K562 (cell line): ENCODE results near the gene DNAH1. TPM values are rescaled to one million over a fixed set of nuclear protein-coding genes. Genes with fewer than 3 reads are reported as not detected.

Source experiments
- ATAC-seq: fragments of 200-7000 bp; cut with Tn5 transposase; 3 replicates; pipeline ENCODE4 v1.9.1; 2020; ENCODE audit warnings: moderate library complexity
- BruUV-seq: library from RNA; stranded (reverse); fragments of 400-500 nt; replicated peaks from 2 replicates; lab custom pipeline; 2021; lab: Mats Ljungman, UMichigan
- CTCF ChIA-PET: fragments of 300-600 bp; formaldehyde crosslinking; extraction: SDS; loops from one replicate; lab custom pipeline; 2021; ENCODE audit warnings: low intra/inter-chr PET ratio; lab: Yijun Ruan, JAX
- POLR2A ChIA-PET: fragments of 300-600, 350-650 bp; sonication (Branson Sonifier 250); formaldehyde crosslinking; extraction: SDS; loops from one replicate; lab custom pipeline; 2021; ENCODE audit warnings: antibody characterized with exemption, inconsistent platforms; lab: Yijun Ruan, JAX
- DNase-seq, 4 experiments: peaks; one replicate each; pipeline versions ENCODE4 v3.0.0 to v3.0.0-alpha.2; 2011 to 2018; ENCODE audit warnings: low spot score in 3 of 4, mixed read lengths in 3 of 4; ENCODE audit errors: extremely low read depth in 1 of 4
- FAIRE-seq: peaks from 2 replicates; lab custom pipeline; 2011; peaks lifted over from hg19 to GRCh38; lab: Jason Lieb, UNC
- H2AFZ ChIP-seq: 2 replicates; pipeline ENCODE4 v1.6.0; 2011; ENCODE audit warnings: low read depth, low read length, control low read depth, inconsistent platforms
- H3K27ac ChIP-seq: fragments of 200-600 bp; 3 replicates; pipeline ENCODE4 v1.8.0; 2011; ENCODE audit warnings: low read depth, mild to moderate bottlenecking, control low read depth, inconsistent platforms, low read length, moderate library complexity, mixed read lengths; ENCODE audit errors: extremely low read depth
- H3K27me3 ChIP-seq, 2 experiments: fragments of 300-600 bp in 1 of 2; 2 replicates in 1 of 2; 3 replicates in 1 of 2; pipeline versions ENCODE4 v1.6.0 to v1.8.0; 2011; ENCODE audit warnings: inconsistent platforms in 2 of 2, low read length in 2 of 2, mild to moderate bottlenecking in 1 of 2, mixed read lengths in 1 of 2, moderate library complexity in 1 of 2; ENCODE audit not compliant: control insufficient read depth in 2 of 2, insufficient read depth in 2 of 2
- H3K36me3 ChIP-seq: fragments of 300-600 bp; 3 replicates; pipeline ENCODE4 v1.8.0; 2011; ENCODE audit warnings: mild to moderate bottlenecking, low read length, inconsistent platforms; ENCODE audit not compliant: control insufficient read depth, insufficient read depth
- H3K4me1 ChIP-seq, 2 experiments: fragments of 200-600 bp in 1 of 2; replicated peaks in 1 of 2; 2 replicates in 1 of 2; 3 replicates in 1 of 2; pipeline versions ENCODE4 v1.5.1 to v1.8.0; 2011; ENCODE audit warnings: inconsistent platforms in 2 of 2, low read length in 2 of 2, mild to moderate bottlenecking in 1 of 2, mixed read lengths in 1 of 2, moderate library complexity in 1 of 2; ENCODE audit not compliant: control insufficient read depth in 2 of 2, insufficient read depth in 2 of 2
- H3K4me2 ChIP-seq: 2 replicates; pipeline ENCODE4 v1.6.1; 2011; ENCODE audit warnings: low read length, control low read depth, inconsistent platforms, mixed read lengths; ENCODE audit not compliant: insufficient read depth
- H3K4me3 ChIP-seq: fragments of 200-600 bp; sonication (generic), shearing (Covaris generic); 2 replicates; pipeline ENCODE4 v1.5.1; 2016; ENCODE audit warnings: control low read depth, inconsistent platforms
- H3K79me2 ChIP-seq: fragments of 200-600 bp; 3 replicates; pipeline ENCODE4 v1.8.0; 2011; ENCODE audit warnings: low read length, inconsistent platforms; ENCODE audit not compliant: control insufficient read depth, insufficient read depth
- H3K9ac ChIP-seq, 2 experiments: 2 replicates each; pipeline versions ENCODE4 v1.6.0 to v1.6.1; 2011; ENCODE audit warnings: low read depth in 2 of 2, low read length in 2 of 2, control low read depth in 1 of 2, inconsistent platforms in 1 of 2, mild to moderate bottlenecking in 1 of 2, mixed read lengths in 1 of 2; ENCODE audit not compliant: insufficient read depth in 1 of 2
- H3K9me1 ChIP-seq: one replicate; pipeline ENCODE4 v1.6.0; 2011; ENCODE audit warnings: inconsistent platforms, mild to moderate bottlenecking, low read length, moderate library complexity; ENCODE audit not compliant: control insufficient read depth, insufficient read depth
- H3K9me3 ChIP-seq: replicated peaks from 2 replicates; pipeline ENCODE4 v1.5.1; 2011; ENCODE audit warnings: low read depth, low read length, inconsistent platforms; ENCODE audit not compliant: control insufficient read depth, insufficient read depth
- H4K20me1 ChIP-seq: replicated peaks from 2 replicates; pipeline ENCODE4 v1.6.1; 2011; ENCODE audit warnings: low read length, inconsistent platforms, mixed read lengths; ENCODE audit not compliant: control insufficient read depth, insufficient read depth
- HCFC1 ChIP-seq: IDR thresholded peaks from 2 replicates; pipeline ENCODE4 v1.6.1; 2012; ENCODE audit warnings: low read depth, low read length, improper control_type of control experiment
- KAT8 ChIP-seq: fragments of 450-650 bp; IDR thresholded peaks from 2 replicates; pipeline ENCODE4 v1.6.1; 2016; ENCODE audit warnings: low read depth, mild to moderate bottlenecking
- RBM25 ChIP-seq: fragments of 200-400 bp; formaldehyde crosslinking; IDR thresholded peaks from 2 replicates; pipeline ENCODE4 v1.6.1; 2018; ENCODE audit warnings: low read length, low read depth, moderate library complexity; ENCODE audit not compliant: severe bottlenecking
- SNRNP70 ChIP-seq: fragments of 200-400 bp; formaldehyde crosslinking; optimal IDR thresholded peaks from 2 replicates; pipeline ENCODE3; 2017; ENCODE audit warnings: low read depth, low read length
- WGBS: fragments of 100-300 bp; shearing (Covaris generic); methylation state at CpG from one replicate; pipeline ENCODE4 v1.1.6; 2016; ENCODE audit warnings: low coverage, mixed read lengths; ENCODE audit not compliant: insufficient coverage; ENCODE audit errors: missing lambda C conversion rate; 5-methylcytosine and 5-hydroxymethylcytosine counted together
- in situ Hi-C: fragments of 300-500 bp; cut with MboI; formaldehyde crosslinking; loops from 4 replicates; pipeline ENCODE4 v1.15.0; 2018; ENCODE audit warnings: inconsistent platforms, mixed read lengths
- intact Hi-C: fragments of 100-400 bp; cut with micrococcal nuclease; formaldehyde crosslinking; loops from 2 replicates; pipeline ENCODE4 v1.14.2; 2022
- polyA plus RNA-seq, 8 experiments: library from polyadenylated mRNA; depleted of rRNA in 4 of 8; stranded (reverse) in 5 of 8; unstranded in 3 of 8; fragments of >200 nt; fragmentation: Nextera tagmentation in 2 of 8; fragmentation: Illumina TruSeq in 1 of 8; extraction: Ambion mirVana in 2 of 8; extraction: Trizol in 1 of 8; gene quantifications; 2 replicates each; pipeline versions ENCODE4 v1.2.1 to v1.2.3, GENCODE V29; 2011 to 2014; ENCODE audit warnings: inconsistent platforms in 1 of 8, missing spikeins in 1 of 8
- total RNA-seq, 7 experiments: library from RNA; depleted of rRNA in 6 of 7; stranded (reverse); fragments of >200 nt in 6 of 7; fragmentation: Illumina TruSeq in 2 of 7; extraction: Trizol in 2 of 7; gene quantifications; 2 replicates each; pipeline versions ENCODE4 v1.2.1 to v1.2.3, GENCODE V29; 2011 to 2021; ENCODE audit warnings: low replicate concordance in 1 of 7

Gene DNAH1
- total and polyA plus RNA-seq, 9 of the 15 experiments (the other 6 are each of a cell fraction or from before 2014, with no cell fraction given): 0.04 to 0.84 (median 0.50) TPM

- no peak overlapping the region for H3K4me3 ChIP-seq
- WGBS: 38% methylated on average over 13 of the region's 16 CpGs
- H3K36me3 ChIP-seq: no peaks in the 10 kb centered on the region
- no peaks in the 10 kb centered on the region for H3K9me3 ChIP-seq
- H3K9me1 ChIP-seq: no peaks in the 10 kb centered on the region
- in situ Hi-C loops (no loop called here), intact Hi-C loops (no loop called here)
- H3K79me2 ChIP-seq: no peaks in the 10 kb centered on the region
- ChIA-PET CTCF (no interaction called here), POLR2A (interaction anchor here (1.1 kb wide), 1 partner anchor 35 kb away, joined by 3 read pairs; no protein-coding TSS in a partner anchor)
- no peak overlapping the region for H3K9ac ChIP-seq
- H2AFZ ChIP-seq: no peak overlapping the region
- no peak for FAIRE-seq
- no peak for DNase-seq
- peaks cover 0 to 7% of the 10 kb centered on the region in 2 experiments; a peak in 2 of 5 replicates for H3K4me1 ChIP-seq
- no peak for TF ChIP-seq SNRNP70
- TF ChIP-seq HCFC1: no peak
- no peak for TF ChIP-seq KAT8
- no peak for TF ChIP-seq RBM25
- no peaks in the 10 kb centered on the region; a peak in 1 of 5 replicates for H3K27me3 ChIP-seq
- no peaks in the 10 kb centered on the region for H4K20me1 ChIP-seq
- no peak overlapping the region for H3K4me2 ChIP-seq
- ATAC-seq: no peak
- no peak overlapping the region for H3K27ac ChIP-seq
- no TSS peak for BruUV-seq
These were observed 30.8 kb downstream of the DNAH1 start for GRCh38 chr3:52346623-52347530.
